HPDE6-E6E7 (cell line): ENCODE data around the gene PARD3.

ENCODE experiments used
- DNase-seq: peaks from one replicate; pipeline ENCODE4 v3.0.0; 2011; ENCODE audit warnings: missing footprints; ENCODE audit errors: extremely low spot score

The PARD3 gene

GRCh38 chr10:34345383-34345782 is 469.7 kb downstream of the PARD3 start:
- DNase-seq = no peak

- no peak for DNase-seq
Measured at GRCh38 chr10:34343764-34344163, 471.3 kb downstream of the PARD3 start.

DNA sequence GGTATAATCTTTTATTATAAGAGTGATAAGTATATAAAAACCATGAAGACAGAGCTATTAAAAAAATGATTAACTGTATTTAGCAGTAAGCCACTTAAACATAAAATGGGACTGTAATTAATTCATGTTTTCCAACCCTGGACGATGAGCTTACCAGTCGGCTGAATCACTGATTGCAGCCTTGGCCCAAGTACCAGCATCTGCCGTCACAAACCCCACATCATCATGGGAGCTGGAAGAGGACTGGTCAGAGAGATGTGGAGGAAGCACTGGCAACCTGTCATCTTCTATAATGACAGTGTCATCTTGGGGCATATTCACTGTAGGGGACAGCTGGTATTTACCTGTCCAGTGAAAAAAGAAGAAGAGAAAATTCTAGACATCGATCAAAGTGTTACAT is 473.6 kb downstream of the PARD3 start:
- DNase-seq = no peak

DNA sequence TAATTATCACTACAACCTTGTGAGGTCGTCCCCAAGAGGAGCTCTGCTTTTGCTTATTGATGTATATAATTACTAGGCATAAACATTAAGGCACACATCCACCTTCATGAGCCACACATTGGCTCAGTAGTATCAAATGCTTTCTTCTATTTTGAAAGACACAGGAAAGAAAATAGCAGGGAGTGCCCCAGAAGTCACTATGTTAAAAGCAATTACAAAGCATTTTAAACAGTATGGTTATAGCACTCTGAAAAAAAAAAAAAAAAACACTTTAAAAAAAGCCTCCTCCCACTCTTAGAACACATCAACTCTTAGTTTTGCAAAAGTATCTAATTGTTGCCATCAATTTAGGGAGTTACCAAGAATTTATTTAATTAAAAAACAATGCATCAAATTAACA is 474.2 kb downstream of the PARD3 start:
- DNase-seq = no peak

- DNase-seq = no peak
Measured at GRCh38 chr10:34339816-34340553, 475.1 kb downstream of the PARD3 start.

GRCh38 chr10:34337917-34338316 is 477.2 kb downstream of the PARD3 start:
- DNase-seq = no peak

DNA sequence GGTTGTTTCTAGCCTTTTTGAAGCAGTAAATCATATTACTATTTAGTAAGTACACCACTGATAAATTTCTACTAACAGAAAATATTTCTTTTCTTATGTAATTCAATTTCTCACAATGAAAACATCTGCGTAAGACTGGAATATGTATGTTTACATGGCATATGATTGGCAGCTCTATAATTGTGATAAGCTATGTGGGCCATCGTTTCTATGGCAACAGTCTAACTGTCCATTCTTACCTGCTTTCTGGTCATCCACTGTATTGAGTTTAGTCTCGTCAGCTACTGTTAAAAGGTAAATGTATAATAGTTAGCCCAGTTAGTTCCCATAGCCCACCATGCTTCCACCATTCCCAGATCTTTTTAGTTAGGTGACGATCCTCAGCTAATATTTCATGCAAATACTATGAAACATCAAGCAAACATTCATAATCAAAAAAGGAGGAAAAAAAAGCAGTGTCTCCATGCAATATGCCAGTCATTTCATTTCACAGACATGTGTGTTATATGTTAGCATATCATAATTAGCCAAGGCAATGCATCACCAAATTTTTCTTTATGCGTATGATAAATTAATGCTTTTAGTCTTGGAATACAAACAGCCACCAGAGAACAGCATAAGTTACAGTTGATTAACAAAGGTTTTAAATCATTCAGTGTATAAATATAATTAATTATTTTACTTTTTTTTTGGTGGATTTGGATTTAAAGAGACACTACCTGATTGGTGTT is 479.0 kb downstream of the PARD3 start:
- no peak for DNase-seq

DNA sequence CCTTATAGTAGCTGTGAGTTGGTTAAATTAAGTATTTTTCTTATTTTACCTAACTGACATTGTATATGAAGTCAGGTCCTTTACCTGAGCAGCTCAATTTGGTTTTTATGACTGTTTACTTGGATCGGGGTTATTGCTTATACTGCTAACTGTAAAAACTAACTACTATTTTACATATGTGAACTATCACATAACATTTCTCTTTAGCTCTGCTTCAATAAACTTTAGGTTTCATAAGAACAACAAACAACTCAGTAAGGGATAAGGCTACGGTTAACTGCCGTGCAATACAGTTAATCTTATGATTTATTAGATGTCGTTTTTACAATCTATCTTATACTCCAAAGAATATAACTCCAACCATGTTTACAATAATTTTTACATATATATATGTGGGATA is 480.2 kb downstream of the PARD3 start:
- no peak for DNase-seq

- no peak for DNase-seq
Measured at GRCh38 chr10:34333513-34333912, 481.6 kb downstream of the PARD3 start.

- no peak for DNase-seq
Measured at GRCh38 chr10:34327184-34327583, 487.9 kb downstream of the PARD3 start.

DNA sequence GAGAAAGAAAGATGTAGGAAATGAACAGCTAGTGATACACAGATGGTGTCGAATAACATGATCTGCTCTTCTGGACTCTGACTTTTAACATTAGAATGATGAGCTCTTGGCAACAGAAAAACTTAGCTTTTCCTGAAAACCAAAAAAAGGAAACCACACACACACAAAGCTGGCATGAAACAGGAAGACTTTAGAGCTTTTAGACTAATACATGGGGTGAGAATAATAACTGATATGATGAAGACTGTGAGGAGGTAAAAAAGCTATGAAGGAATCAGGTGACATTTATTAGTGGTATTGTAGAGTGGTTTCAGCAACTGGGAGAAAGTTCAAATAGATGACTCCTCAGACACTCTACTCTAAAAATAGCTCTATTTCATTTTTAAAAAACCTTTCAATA is 491.9 kb downstream of the PARD3 start:
- no peak for DNase-seq

DNA sequence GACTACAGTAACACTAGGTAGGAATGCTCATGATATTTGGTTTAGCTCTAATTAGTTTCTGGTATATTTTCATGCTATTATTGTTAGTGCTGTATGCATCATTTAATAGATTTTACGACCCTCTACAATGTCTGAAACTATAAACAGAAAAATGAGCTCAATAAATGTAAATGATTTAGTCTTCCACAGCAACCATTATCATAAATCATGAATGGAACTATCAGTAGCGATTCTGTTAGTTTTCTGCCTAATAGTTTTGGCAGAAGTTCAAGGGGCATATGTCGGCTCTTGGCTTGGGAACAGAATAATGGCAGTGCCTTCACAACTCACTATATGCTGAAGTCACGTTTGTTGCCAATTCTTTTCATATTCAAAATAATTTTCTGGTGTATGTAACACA is 494.8 kb downstream of the PARD3 start:
- DNase-seq = no peak

DNA sequence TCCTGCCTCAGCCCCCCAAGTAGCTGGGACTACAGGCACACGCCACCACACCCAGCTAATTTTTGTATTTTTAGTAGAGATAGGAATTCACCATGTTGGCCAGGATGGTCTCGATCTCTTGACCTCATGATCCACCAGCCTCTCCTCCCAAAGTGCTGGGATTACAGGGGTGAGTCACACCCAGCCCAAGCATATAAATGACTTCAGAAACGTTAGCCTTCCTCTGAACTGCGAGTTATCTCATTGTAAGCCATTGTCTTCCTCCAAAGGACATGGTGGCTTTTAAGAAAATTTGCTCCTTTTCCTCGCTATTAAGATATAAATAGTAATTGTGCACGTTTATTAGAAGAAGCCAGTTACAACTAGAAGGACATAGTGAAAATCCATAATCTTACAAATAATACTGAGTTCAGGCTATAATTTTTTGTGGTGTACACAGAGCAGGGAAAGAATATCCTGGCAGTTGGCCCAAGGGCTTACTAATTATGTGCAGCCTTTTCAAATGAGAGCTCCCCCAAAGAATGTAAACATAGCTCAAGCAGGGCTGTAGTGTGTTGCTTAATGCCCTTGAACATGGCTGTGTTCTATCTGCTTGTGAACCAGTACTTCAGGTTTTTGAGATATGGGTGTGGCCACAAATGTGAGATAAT is 495.8 kb downstream of the PARD3 start:
- peak; percentile 43 for DNase-seq

- no peak for DNase-seq
Measured at GRCh38 chr10:34316154-34316553, 498.9 kb downstream of the PARD3 start.

DNA sequence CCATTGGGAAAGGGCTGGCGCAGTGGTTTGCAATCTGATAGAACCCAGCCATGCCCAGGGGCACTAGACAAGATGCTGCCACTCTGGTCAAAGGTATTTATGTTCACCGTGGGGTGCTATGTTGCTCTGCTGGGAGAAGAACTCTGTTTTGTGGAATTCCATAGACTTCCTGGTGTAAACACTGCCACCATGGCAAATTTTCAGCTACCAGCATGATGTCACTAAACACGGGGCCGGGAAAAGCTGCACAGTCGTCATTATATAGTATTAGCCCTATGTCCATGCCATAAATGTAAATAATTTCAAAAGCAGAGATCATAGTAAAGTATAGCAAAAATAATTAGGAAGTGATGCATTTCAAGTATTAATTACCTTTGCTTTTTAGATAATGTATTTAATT is 500.6 kb downstream of the PARD3 start:
- DNase-seq = no peak

DNA sequence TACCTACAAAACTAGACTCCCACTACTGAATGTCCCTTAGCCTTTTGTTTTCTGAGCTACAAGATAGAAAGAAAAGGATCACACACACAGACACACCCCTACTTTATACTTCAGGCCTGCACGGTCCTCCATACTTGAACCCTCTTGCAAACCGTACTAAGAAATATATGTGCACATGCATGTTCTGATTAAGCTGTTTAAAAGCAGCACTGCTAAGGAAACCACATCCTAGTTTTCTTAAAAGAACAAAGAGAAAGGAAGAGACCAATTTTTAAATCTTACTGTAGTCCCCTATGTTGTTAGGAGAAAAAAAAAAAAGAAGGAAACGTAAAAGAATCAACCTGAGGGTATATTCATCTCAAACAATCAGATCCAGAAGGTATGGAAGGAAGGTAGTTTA is 501.2 kb downstream of the PARD3 start:
- no peak for DNase-seq

- no peak for DNase-seq
Measured at GRCh38 chr10:34313353-34313752, 501.7 kb downstream of the PARD3 start.

DNA sequence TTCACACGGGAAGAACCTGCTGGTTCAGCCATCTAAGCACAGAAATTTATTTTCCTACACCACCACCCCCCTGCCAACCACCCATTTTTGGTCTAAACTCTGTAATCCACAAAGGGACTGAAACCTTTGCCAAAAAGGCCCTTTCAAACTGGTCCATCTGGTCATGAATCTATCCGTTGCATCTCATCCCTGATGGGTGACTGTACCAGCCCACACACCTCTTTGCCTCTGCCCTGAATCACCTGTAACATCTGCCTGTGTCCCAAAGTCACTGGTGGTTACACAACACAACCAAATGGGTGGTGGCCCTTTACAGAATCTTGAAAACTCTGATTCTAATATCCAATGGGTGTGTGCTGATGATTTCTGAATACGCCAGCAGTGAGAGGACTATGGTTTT is 503.4 kb downstream of the PARD3 start:
- no peak for DNase-seq

DNA sequence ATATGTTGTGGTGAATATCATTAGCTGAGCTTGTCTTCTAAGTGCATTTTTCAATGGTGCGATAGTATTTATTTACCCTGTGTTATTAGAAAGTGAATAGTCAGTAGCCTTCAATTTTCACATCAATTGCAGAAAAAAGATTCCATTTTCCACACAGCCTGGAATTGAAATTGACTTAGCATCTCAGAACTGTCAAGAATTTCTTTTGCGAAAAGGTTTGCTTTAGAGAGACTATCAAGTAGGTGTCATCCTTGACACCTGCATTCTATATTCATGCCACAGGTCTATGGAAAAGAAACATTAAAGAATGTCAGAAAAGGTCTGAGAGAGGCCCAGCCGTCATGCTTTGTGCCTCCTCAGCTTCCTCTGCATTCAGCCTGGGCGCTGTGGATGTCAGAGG is 504.9 kb downstream of the PARD3 start:
- no peak for DNase-seq

DNA sequence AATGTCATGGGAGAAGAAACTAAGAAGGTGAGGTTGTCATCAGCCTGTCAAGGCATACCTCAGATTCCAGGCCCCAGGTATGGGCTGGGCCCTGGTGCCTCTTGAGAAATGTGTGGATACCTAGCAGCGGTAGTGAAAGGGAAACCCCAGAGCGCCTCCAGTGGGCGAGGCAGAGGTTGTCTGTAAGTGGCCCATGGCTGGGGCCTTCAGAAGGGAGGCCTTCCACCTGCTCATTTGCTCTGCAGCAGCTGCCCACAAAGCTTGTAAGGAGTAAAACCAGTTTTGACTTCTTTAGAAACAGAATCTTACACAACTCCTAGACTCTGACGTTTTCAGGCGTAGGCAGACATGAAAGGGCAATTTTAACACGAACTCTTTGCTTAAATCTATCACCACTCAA is 509.9 kb downstream of the PARD3 start:
- peak; percentile 3 for DNase-seq

DNA sequence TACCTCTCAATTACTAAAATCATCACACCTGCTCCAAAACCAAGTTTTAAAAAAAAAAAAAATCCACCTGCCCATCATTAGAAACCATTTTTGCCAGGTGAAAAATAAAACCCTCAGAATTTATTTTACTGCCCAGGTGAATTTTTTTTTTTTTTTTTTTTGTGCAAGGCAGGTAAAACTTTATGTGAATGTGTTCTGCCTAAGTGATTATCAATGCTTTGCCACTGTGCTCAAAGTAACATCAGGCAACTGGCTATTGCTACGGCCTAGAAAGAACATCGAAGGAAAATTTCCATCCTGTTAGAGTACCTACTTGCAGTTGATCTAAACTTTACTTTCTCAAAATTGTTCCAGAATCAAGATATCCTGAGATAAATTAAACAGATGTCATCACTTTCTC is 512.1 kb downstream of the PARD3 start:
- DNase-seq = no peak

GRCh38 chr10:34299105-34299611 is 515.9 kb downstream of the PARD3 start:
- DNase-seq = no peak

- no peak for DNase-seq
Measured at GRCh38 chr10:34298346-34298818, 516.7 kb downstream of the PARD3 start.
